ENCODE data around the gene PHTF1.

Gene PHTF1

GRCh38 chr1:113669988-113670387 is 89.3 kb downstream of the PHTF1 start:
- FAIRE-seq (no peak), DNase-seq (ENCODE audit: low spot score) (no peak)

- no peak for FAIRE-seq
- no peak for DNase-seq (ENCODE audit: low spot score)
Observed at GRCh38 chr1:113666126-113666525, 93.2 kb downstream of the PHTF1 start.

GRCh38 chr1:113665071-113665470 is 94.2 kb downstream of the PHTF1 start:
- no peak for DNase-seq (ENCODE audit: low spot score)
- no peak for FAIRE-seq

DNA sequence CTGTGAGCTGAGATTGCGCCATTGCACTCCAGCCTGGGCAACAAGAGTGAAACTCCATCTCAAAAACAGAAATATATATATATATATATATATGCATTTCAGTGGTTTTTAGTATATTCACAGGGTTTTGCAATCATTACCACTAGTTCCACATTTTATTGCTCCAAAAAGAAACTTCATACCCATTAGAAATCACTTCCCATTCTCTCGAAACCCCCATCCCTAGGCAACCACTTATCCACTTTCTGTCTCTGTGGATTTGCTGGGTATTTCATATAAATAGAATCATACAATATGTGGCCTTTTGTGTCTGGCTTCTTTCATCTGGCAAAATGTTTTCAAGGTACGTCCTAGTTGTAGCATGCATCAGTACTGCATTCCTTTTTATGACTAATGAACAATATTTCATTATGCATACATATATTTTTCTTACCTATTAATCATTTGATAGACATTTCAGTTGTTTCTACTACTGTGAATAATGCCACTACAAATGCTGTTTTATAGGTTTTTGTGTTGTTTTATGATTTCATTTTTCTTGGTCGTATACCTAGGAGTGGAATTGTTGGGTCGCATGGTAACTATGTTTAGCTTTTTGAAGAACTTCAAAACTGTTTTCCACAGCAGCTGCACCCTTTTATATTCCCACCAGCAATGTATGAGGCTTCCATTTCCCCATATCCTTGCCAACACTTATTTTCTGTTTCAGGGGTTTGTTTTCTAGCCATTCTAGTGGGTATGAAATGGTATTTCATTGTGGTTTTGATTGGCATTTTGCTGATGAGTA is 95.9 kb downstream of the PHTF1 start:
- DNase-seq (ENCODE audit: low spot score) = no peak
- no peak for FAIRE-seq

GRCh38 chr1:113662101-113662500 is 97.2 kb downstream of the PHTF1 start:
- DNase-seq (ENCODE audit: low spot score) (no peak), FAIRE-seq (no peak)

GRCh38 chr1:113660088-113660487 is 99.2 kb downstream of the PHTF1 start:
- FAIRE-seq = no peak

DNA sequence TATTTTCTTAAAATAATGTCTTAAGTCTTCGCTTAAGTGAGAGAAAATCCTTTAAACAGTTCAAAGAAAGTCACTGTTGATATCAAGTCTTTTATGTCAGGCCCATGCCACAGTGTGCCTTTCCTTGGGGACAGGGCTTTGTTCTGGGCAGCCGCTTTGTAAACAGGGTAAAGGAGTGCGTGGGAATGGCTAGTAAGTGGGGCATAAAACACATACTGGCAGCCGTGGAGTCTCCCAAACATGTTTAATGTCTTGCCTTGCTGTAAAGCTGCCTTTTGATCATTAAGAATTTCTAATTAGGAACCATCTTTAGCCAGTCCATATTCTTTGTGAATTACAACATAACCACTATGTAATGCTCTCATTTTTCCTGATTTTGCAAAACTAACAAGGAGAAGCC is 99.7 kb downstream of the PHTF1 start:
- no peak for FAIRE-seq
- DNase-seq (ENCODE audit: low spot score) = no peak

More at GRCh38 chr1:113660088-113660487, 99.2 kb downstream of the PHTF1 start:
- DNase-seq (ENCODE audit: low spot score) = no peak

GRCh38 chr1:113659035-113659434 is 100.3 kb downstream of the PHTF1 start:
- no peak for DNase-seq (ENCODE audit: low spot score)
- no peak for FAIRE-seq

- DNase-seq (ENCODE audit: low spot score) (no peak), FAIRE-seq (no peak)
Observed at GRCh38 chr1:113657556-113658063, 101.7 kb downstream of the PHTF1 start.

DNA sequence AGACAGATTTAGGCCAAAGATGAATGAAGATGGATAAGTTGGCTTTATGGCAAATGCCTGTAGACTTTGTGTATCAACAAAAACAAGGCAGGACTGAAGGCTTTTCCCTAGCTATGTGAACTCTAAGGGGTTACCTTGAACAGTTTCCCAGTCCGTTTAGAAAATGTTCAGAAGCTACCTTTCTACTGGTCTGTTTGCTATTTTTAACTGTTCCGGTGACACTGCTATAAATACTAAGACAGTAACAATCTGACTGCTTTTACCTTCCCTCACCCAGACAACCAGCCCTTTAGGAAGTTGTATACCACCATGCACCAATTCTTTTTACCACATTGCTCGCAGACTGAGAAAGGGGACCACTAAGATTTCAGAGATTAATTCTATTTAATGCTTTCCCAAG is 102.2 kb downstream of the PHTF1 start:
- no peak for DNase-seq (ENCODE audit: low spot score)
- FAIRE-seq = no peak

DNA sequence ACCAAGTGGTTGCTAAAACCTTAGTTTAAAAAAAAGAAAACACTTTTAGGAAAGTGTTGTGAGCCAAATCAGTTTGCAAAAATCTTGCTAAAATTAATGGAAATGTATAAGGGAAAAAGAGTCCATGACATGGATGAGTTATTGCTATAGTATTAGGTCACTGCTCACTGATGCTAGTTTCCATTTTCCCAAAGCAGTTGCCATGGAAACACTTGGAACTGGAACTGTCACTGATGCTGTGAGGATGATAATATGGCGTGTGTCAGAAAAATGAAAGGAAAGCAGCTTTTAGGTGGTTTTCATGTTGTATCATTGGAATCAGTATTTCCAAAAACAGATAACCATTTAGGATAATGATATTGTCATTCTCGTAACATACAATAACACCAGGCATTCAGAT is 104.4 kb downstream of the PHTF1 start:
- DNase-seq (ENCODE audit: low spot score) = no peak
- no peak for FAIRE-seq

- no peak for DNase-seq (ENCODE audit: low spot score)
- no peak for FAIRE-seq
Observed at GRCh38 chr1:113653741-113654140, 105.5 kb downstream of the PHTF1 start.

GRCh38 chr1:113652771-113653170 is 106.5 kb downstream of the PHTF1 start:
- FAIRE-seq (no peak), DNase-seq (ENCODE audit: low spot score) (no peak)

DNA sequence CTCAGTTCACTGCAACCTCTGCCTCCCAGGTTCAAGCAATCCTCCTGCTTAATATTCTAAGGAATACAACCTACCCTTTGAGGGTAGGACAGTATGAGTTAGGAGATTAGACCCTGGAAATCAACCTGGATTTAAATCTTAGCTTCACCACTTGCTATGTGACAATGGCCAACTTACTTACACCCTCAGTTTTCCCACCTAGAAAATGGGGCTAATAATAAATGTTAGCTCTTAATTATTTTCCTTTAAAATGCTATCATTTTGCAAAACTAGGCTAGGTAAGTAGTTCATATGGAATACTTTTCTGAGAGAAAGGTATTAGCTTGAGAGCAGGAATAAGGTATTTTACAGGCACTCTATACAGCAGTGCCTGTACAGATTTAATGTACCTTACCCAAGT is 110.8 kb downstream of the PHTF1 start:
- FAIRE-seq (no peak), DNase-seq (ENCODE audit: low spot score) (no peak)

DNA sequence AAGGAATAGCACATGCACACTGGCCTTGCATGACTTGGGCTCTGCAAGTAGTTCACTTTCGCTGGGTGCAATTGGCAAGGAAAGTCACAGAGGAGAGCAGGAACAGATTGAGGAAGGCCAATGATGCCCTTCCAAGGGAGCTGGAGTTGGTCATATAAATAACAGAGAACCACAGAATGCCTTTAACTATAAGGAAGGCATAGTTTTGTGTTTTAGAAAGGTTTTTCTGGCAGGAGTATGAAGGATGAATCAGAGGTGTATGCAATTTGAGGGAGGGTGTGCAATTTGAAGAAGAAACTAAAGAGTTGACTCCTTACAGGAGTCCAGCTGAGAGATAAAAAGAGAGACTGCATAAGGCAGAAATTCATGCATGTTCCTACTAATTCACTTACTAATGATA is 112.1 kb downstream of the PHTF1 start:
- no peak for DNase-seq (ENCODE audit: low spot score)
- no peak for FAIRE-seq
